VCaP (cell line): Measurements from ENCODE around the gene VAV1.

Experiments used
- H3K27ac ChIP-seq: fragments of 450-650 bp; 2 replicates; pipeline ENCODE4 v1.5.1; 2017
- CTCF ChIP-seq: fragments of 450-650 bp; conservative IDR thresholded peaks from 2 replicates; pipeline ENCODE4 v1.5.1; 2017; ENCODE audit warnings: mild to moderate bottlenecking, moderate library complexity

VAV1 gene

DNA sequence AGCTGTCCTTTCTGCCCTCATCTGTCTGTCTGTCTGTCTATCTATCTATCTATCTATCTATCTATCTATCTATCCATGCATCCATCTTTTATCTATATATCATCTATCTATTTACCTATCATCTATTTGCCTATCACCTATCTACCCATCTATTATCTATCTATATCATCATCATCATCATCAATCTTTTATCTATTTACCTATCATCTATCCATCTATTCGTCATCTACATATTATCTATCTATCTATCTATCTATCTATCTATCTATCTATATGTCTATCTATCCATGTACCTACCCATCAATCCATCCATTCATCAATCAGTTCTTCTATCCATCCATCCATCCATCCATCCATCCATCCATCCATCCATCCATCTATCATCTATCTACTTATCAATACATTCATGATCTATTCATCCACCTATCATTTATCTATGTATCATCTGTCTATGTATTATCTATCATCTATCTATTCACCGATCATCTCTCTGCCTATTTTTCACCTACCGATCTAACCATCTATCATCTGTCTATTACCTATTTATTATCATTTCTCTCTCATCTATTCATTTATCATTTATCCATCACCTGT lies 65.7 kb downstream of the VAV1 start:
- TF ChIP-seq CTCF, result no peak
- no peak overlapping the region for H3K27ac ChIP-seq

- TF ChIP-seq CTCF, result no peak
- peak overlapping the region; percentile 33; the same call in 1 of the 2 replicates for H3K27ac ChIP-seq
Measured at GRCh38 chr19:6842871-6843607, 70.5 kb downstream of the VAV1 start.

- no peak overlapping the region for H3K27ac ChIP-seq
Measured at GRCh38 chr19:6847828-6848200, 75.3 kb downstream of the VAV1 start.

GRCh38 chr19:6848986-6849385 lies 76.5 kb downstream of the VAV1 start:
- TF ChIP-seq CTCF, result no peak
- H3K27ac ChIP-seq, result no peak overlapping the region

More at GRCh38 chr19:6847828-6848200, 75.3 kb downstream of the VAV1 start:
- no peak for TF ChIP-seq CTCF

- TF ChIP-seq CTCF, result no peak
- no peak overlapping the region for H3K27ac ChIP-seq
Measured at GRCh38 chr19:6849876-6850275, 77.4 kb downstream of the VAV1 start.

DNA sequence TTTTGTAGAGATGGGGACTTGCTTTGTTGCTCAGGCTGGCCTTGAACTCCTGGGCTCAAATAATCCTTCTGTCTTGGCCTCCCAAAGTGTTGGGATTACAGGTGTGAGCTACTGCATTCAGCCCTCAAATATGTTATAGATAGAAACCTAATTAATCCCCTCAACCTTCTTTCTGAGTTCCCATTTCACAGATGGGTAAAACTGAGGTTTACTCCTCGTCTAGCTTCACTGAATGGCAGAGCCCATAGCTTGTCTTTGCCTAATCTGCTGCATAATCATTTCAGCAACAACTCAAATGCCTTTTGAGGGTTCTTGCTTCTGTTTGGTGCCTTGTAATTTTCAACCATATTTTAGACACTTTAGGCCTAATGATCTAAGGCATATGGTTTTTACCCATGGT lies 78.9 kb downstream of the VAV1 start:
- H3K27ac ChIP-seq, result no peak overlapping the region

GRCh38 chr19:6852001-6852400 lies 79.5 kb downstream of the VAV1 start:
- TF ChIP-seq CTCF, result no peak
- no peak overlapping the region for H3K27ac ChIP-seq

More for the DNA sequence above, 78.9 kb downstream of the VAV1 start:
- TF ChIP-seq CTCF, result no peak
